Neural progenitor cell (in vitro differentiated cells): ENCODE results near the gene NDEL1.

Experiments
- CTCF ChIP-seq: fragments of 200-600 bp; sonication (generic); IDR thresholded peaks from 2 replicates; pipeline ENCODE4 v1.5.1; 2017; ENCODE audit warnings: antibody characterized with exemption, mild to moderate bottlenecking
- EZH2 ChIP-seq: fragments of 200-600 bp; sonication (generic); IDR thresholded peaks from 2 replicates; pipeline ENCODE4 v1.6.1; 2017; ENCODE audit warnings: antibody characterized with exemption, mild to moderate bottlenecking, moderate library complexity
- EZH2phosphoT487 ChIP-seq: fragments of 200-600 bp; sonication (generic); IDR thresholded peaks from 2 replicates; pipeline ENCODE4 v1.6.1; 2017; ENCODE audit warnings: antibody characterized with exemption

- TF ChIP-seq CTCF (no peak), EZH2phosphoT487 (no peak), EZH2 (no peak)
Observed at GRCh38 chr17:8441690-8442089, 6.0 kb downstream of the NDEL1 start.
